Measurements from ENCODE around the gene SLC12A4. TPM values are rescaled to one million over a fixed set of nuclear protein-coding genes. Genes with fewer than 3 reads are reported as not detected.

SLC12A4 gene
- total RNA-seq, 4 donors from 2014 or later: 82.0 to 127 (median 101) TPM

- TF ChIP-seq POLR2A (IDR thresholded peaks at IDR 0.05) (peak in 1 of 2 donors; percentile 32), CTCF (IDR thresholded peaks at IDR 0.05) (no peak), EP300 (IDR thresholded peaks at IDR 0.05) (peak in 1 of 2 donors; percentile 35)
- Histone ChIP-seq H3K27ac (peak within 1 kb of the TSS; percentile 60 to 95 (median 94)), H3K4me3 (peak within 1 kb of the TSS; percentile 74 to 98 (median 84)), H3K36me3 (peaks cover 0 to 39% (median 5%) of the 10 kb centered on the region in 3 donors), H3K9me3 (no peaks in the 10 kb centered on the region), H3K27me3 (no peaks in the 10 kb centered on the region), H3K4me1 (peaks cover 0 to 41% (median 20%) of the 10 kb centered on the region in 4 donors)
- WGBS, 2 donors: 0 to 1% methylated on average over 23 to 54 of the region's 54 CpGs
- peak in 1 of 2 donors; percentile 27 for DNase-seq (ENCODE audit: low spot score in 2 of 2)
These were observed 32.1 kb downstream of the SLC12A4 start, which contains the start of gene PSMB10 for GRCh38 chr16:67936124-67936879. Gene PSMB10, minus strand, starts transcription at chr16:67936850. Its CDS starts 101 bp downstream, at chr16:67936749.

GRCh38 chr16:67935402-67936123 is 32.9 kb downstream of the SLC12A4 start:
- 1 to 2% methylated on average over 43 to 53 of the region's 55 CpGs for WGBS, 2 donors
- Histone ChIP-seq H3K4me3 (peak overlapping the region; percentile 74 to 98 (median 84)), H3K27ac (peak overlapping the region; percentile 60 to 95 (median 94)), H3K36me3 (peaks cover 0 to 39% (median 5%) of the 10 kb centered on the region in 3 donors), H3K9me3 (no peaks in the 10 kb centered on the region), H3K4me1 (peaks cover 0 to 39% (median 20%) of the 10 kb centered on the region in 4 donors), H3K27me3 (no peaks in the 10 kb centered on the region)
- peak in 1 of 5 experiments; percentile 33 for TF ChIP-seq CTCF (IDR thresholded peaks at IDR 0.05)
- TF ChIP-seq EP300 (IDR thresholded peaks at IDR 0.05): peak; percentile 58 to 92
- peak; percentile 48 to 75 for TF ChIP-seq POLR2A (IDR thresholded peaks at IDR 0.05)
- peak; percentile 87 to 88 for DNase-seq (ENCODE audit: low spot score in 2 of 2)

- H3K4me1 ChIP-seq: peaks cover 0 to 36% (median 20%) of the 10 kb centered on the region in 4 donors
- 13 to 18% methylated on average over 13 of the region's 13 CpGs for WGBS, 2 donors
- peak overlapping the region; percentile 60 to 95 (median 94) for H3K27ac ChIP-seq
- peaks cover 0 to 39% (median 5%) of the 10 kb centered on the region in 3 donors for H3K36me3 ChIP-seq
- H3K9me3 ChIP-seq: no peaks in the 10 kb centered on the region
- TF ChIP-seq EP300 (IDR thresholded peaks at IDR 0.05): no peak
- TF ChIP-seq POLR2A (IDR thresholded peaks at IDR 0.05): no peak
- no peak for TF ChIP-seq CTCF (IDR thresholded peaks at IDR 0.05)
- no peak for DNase-seq (ENCODE audit: low spot score in 2 of 2)
- H3K27me3 ChIP-seq: no peaks in the 10 kb centered on the region
- H3K4me3 ChIP-seq: peak overlapping the region; percentile 74 to 98 (median 84)
These were observed 33.4 kb downstream of the SLC12A4 start for GRCh38 chr16:67935101-67935401.

GRCh38 chr16:67934306-67935100 is 33.9 kb downstream of the SLC12A4 start:
- H3K9me3 ChIP-seq: no peaks in the 10 kb centered on the region
- H3K27me3 ChIP-seq: no peaks in the 10 kb centered on the region
- DNase-seq (ENCODE audit: low spot score in 2 of 2): no peak
- 36 to 39% methylated on average over 12 to 13 of the region's 13 CpGs for WGBS, 2 donors
- peaks cover 0 to 30% (median 20%) of the 10 kb centered on the region in 4 donors for H3K4me1 ChIP-seq
- peak overlapping the region in 3 of 4 donors; percentile 74 to 90 (median 79) for H3K4me3 ChIP-seq
- peaks cover 0 to 38% (median 5%) of the 10 kb centered on the region in 3 donors for H3K36me3 ChIP-seq
- no peak for TF ChIP-seq EP300 (IDR thresholded peaks at IDR 0.05)
- no peak for TF ChIP-seq CTCF (IDR thresholded peaks at IDR 0.05)
- TF ChIP-seq POLR2A (IDR thresholded peaks at IDR 0.05): no peak
- peak overlapping the region in 3 of 4 donors; percentile 93 to 95 (median 94) for H3K27ac ChIP-seq

Data from tibial nerve (tissue), 4 donors.